ENCODE measurements around the gene ZNF385A.

The ZNF385A gene

DNA sequence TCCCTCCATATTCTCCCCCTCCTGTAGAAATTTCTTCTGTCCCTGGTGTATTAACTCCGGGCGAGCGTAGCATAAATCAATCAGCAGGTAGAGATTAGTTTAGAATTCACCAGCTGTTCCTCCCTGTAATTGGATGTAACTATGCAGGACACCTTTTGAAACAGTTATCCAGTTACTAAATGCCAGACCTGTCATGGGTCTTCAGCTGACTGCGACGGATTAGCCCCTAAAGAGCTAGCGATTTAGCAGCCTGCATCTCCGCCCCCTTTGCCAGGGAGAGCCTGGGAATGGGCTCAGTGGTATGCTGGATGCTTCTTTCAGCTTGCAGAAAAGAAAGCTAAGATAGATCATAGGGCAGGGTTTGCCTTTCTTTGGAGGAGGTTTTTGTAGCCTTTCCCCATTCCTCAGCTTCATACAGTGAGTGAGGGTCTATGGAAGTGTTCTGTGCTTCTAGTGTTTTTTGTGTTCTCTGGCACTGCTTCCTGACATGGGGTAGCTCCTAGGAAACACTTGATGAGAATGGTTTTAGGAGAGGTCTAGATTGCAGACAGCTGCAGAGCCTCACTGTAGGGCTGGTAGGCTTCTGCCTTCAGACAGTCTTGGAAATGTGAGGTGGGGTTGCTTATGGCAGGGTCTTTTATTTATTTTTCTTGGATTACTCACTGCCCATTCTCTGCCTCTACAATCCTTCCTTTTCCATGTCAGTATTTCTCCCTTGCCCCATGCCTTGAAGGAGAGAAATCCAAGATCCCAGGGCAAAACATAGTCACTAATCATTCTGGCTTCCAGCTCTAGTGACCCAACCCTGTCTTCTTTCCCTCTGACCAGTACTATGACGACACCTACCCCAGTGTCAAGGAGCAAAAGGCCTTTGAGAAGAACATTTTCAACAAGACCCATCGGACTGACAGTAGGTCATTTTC, 42.9 kb downstream of the ZNF385A start:
- CTCF ChIA-PET, result interaction anchor here (0.5 kb wide), 1 partner anchor 357 kb away, joined by 3 read pairs; the partner anchor contains the start of gene HOXC10
- DNase-seq (ENCODE audit: extremely low spot score), result no peak
- POLR2A ChIA-PET, result interaction anchor here (1.0 to 2.1 kb wide), 3 partner anchors 11 to 62 kb away, joined by 3 to 9 read pairs (median 3); partner anchors contain the start of genes CBX5 and HNRNPA1
- no peak for TF ChIP-seq TARDBP (IDR thresholded peaks at IDR 0.05)
- no peak for TF ChIP-seq ELF4 (IDR thresholded peaks at IDR 0.05)
- no peak for TF ChIP-seq SP1 (IDR thresholded peaks at IDR 0.05)
- no peak for TF ChIP-seq ZNF384 (IDR thresholded peaks at IDR 0.05)
- TF ChIP-seq FOXK2 (IDR thresholded peaks at IDR 0.05), result no peak
- TF ChIP-seq HDGF (IDR thresholded peaks at IDR 0.05; ENCODE audit: borderline replicate concordance), result no peak
- TF ChIP-seq, protein P1, sequence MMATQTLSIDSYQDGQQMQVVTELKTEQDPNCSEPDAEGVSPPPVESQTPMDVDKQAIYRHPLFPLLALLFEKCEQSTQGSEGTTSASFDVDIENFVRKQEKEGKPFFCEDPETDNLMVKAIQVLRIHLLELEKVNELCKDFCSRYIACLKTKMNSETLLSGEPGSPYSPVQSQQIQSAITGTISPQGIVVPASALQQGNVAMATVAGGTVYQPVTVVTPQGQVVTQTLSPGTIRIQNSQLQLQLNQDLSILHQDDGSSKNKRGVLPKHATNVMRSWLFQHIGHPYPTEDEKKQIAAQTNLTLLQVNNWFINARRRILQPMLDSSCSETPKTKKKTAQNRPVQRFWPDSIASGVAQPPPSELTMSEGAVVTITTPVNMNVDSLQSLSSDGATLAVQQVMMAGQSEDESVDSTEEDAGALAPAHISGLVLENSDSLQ (IDR thresholded peaks at IDR 0.05), result no peak
- TF ChIP-seq SUZ12 (IDR thresholded peaks at IDR 0.05), result no peak
- no peak for TF ChIP-seq FOXM1 (IDR thresholded peaks at IDR 0.05; ENCODE audit: borderline replicate concordance)
- no peak for TF ChIP-seq L3MBTL2 (conservative IDR thresholded peaks at IDR 0.05)
- no peak for TF ChIP-seq BHLHE40 (IDR thresholded peaks at IDR 0.05; ENCODE audit: borderline replicate concordance)
- TF ChIP-seq NFRKB (IDR thresholded peaks at IDR 0.05), result no peak
- TF ChIP-seq LEF1 (IDR thresholded peaks at IDR 0.05; ENCODE audit: borderline replicate concordance), result no peak

DNA sequence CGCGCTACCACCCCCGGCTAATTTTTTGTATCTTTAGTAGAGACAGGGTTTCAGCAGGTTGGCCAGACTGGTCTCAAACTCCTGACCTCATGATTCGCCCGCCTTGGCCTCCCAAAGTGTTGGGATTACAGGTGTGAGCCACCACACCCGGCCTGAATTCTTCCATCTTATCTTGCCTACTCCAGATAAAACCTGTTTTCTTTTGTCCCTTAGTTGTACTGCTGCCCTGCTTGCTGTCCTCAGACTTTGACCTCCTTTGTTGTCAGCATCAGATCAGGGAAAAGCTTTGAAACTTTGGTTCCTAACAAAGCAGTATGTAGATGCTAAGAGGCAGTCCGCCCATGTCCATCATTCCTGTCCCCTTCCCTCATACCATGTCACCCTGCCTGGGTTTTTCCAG, 43.7 kb downstream of the ZNF385A start:
- POLR2A ChIA-PET, result interaction anchor here (1.0 to 2.1 kb wide), 3 partner anchors 12 to 61 kb away, joined by 3 to 9 read pairs (median 3); partner anchors contain the start of genes CBX5 and HNRNPA1
- TF ChIP-seq BHLHE40 (IDR thresholded peaks at IDR 0.05; ENCODE audit: borderline replicate concordance), result no peak
- no peak for TF ChIP-seq ARNT (IDR thresholded peaks at IDR 0.05)
- no peak for TF ChIP-seq L3MBTL2 (conservative IDR thresholded peaks at IDR 0.05)
- DNase-seq (ENCODE audit: extremely low spot score), result no peak
- CTCF ChIA-PET, result no interaction called here

DNA sequence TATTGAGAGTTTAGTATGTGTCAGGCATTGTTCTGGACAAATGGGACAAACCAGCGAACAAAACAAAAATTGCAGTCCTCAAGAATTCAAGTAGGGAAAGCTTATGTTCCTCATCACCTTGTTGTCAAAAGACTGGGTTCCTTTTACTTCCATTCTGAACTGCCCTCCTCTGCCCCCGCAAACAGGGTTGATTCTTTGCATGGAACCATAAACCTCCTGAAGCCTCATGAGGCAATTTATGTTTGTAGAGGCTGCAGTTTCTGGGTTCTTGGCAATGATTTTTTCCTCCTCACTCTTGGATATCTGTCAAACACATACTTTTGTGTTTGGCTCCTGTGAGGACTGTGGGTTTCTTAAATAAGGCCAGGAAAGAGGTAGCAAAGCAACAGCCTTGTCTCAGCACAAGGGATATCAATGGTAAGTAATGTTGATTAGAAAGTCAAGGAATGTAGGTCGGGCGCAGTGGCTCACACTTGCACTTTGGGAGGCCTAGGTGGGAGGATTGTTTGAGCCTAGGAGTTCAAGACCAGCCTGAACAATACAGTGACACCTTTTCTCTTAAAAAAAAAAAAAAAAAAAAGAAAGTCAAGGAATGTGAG, 45.7 kb downstream of the ZNF385A start:
- no peak for TF ChIP-seq ZNF384 (IDR thresholded peaks at IDR 0.05)
- TF ChIP-seq FOXM1 (IDR thresholded peaks at IDR 0.05; ENCODE audit: borderline replicate concordance), result no peak
- no peak for TF ChIP-seq BHLHE40 (IDR thresholded peaks at IDR 0.05; ENCODE audit: borderline replicate concordance)
- TF ChIP-seq SP1 (IDR thresholded peaks at IDR 0.05), result no peak
- TF ChIP-seq, protein P1 (IDR thresholded peaks at IDR 0.05), result no peak
- no peak for TF ChIP-seq NFRKB (IDR thresholded peaks at IDR 0.05)
- TF ChIP-seq CTBP1 (IDR thresholded peaks at IDR 0.05; ENCODE audit: borderline replicate concordance), result no peak
- TF ChIP-seq SUZ12 (IDR thresholded peaks at IDR 0.05), result no peak
- no peak for TF ChIP-seq HDGF (IDR thresholded peaks at IDR 0.05; ENCODE audit: borderline replicate concordance)
- TF ChIP-seq FOXA1 (IDR thresholded peaks at IDR 0.05), result no peak
- no peak for TF ChIP-seq TARDBP (IDR thresholded peaks at IDR 0.05)
- no peak for TF ChIP-seq FOXK2 (IDR thresholded peaks at IDR 0.05)
- no peak for TF ChIP-seq ARNT (IDR thresholded peaks at IDR 0.05)
- no peak for TF ChIP-seq L3MBTL2 (conservative IDR thresholded peaks at IDR 0.05)
- TF ChIP-seq LEF1 (IDR thresholded peaks at IDR 0.05; ENCODE audit: borderline replicate concordance), result no peak
- no peak for TF ChIP-seq ELF4 (IDR thresholded peaks at IDR 0.05)
- POLR2A ChIA-PET, result no interaction called here
- CTCF ChIA-PET, result interaction anchor here (0.6 to 1.5 kb wide), 2 partner anchors 40 to 72 kb away, joined by 3 to 4 read pairs; no protein-coding TSS in a partner anchor
- no peak for DNase-seq (ENCODE audit: extremely low spot score)

DNA sequence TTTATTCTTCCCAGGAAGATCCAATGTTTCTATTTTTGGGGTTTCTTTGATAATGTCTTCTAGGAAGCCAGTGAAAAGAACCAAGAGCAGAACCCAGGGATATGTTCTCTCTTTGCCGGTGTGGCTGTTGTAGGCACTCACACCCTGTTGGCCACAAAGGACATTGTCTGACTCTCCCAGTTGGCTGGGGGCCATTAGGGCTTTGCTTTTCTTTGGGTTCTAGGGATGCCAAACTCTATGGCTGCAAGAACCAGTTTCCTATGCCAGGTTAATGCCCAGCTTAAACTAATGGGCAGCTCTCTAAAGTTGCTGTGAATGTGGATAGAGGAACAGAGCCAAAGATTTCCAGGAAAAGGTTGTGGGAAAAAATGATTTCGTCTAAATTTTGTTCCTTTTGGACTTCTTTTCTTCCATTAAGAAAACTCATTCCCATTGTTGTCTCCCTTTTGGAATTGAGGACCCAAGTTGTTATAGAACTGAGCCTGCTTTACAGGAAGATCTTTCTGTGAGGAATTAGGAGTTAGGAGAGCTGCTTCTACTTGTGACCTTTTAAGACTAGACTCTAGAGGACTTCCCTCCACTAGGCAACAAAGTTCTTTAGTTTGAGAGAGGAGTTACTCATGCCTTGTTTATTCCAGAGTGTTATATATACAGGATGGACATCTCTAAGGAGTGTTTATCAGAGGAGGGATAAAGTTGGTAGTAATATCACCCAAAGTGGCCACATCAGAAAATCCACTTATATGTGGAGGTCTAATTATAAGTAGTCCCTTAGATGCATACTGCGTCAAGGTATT, 46.5 kb downstream of the ZNF385A start:
- no peak for DNase-seq (ENCODE audit: extremely low spot score)
- TF ChIP-seq HDGF (IDR thresholded peaks at IDR 0.05; ENCODE audit: borderline replicate concordance), result no peak
- no peak for TF ChIP-seq L3MBTL2 (conservative IDR thresholded peaks at IDR 0.05)
- no peak for TF ChIP-seq LEF1 (IDR thresholded peaks at IDR 0.05; ENCODE audit: borderline replicate concordance)
- no peak for TF ChIP-seq BHLHE40 (IDR thresholded peaks at IDR 0.05; ENCODE audit: borderline replicate concordance)
- TF ChIP-seq CTBP1 (IDR thresholded peaks at IDR 0.05; ENCODE audit: borderline replicate concordance), result no peak
- no peak for TF ChIP-seq NFRKB (IDR thresholded peaks at IDR 0.05)
- TF ChIP-seq ELF4 (IDR thresholded peaks at IDR 0.05), result no peak
- TF ChIP-seq, protein P1 (IDR thresholded peaks at IDR 0.05), result no peak
- no peak for TF ChIP-seq TARDBP (IDR thresholded peaks at IDR 0.05)
- no peak for TF ChIP-seq FOXA1 (IDR thresholded peaks at IDR 0.05)
- TF ChIP-seq SP1 (IDR thresholded peaks at IDR 0.05), result no peak
- TF ChIP-seq ARNT (IDR thresholded peaks at IDR 0.05), result no peak
- TF ChIP-seq ZNF384 (IDR thresholded peaks at IDR 0.05), result no peak
- TF ChIP-seq SUZ12 (IDR thresholded peaks at IDR 0.05), result no peak
- no peak for TF ChIP-seq FOXK2 (IDR thresholded peaks at IDR 0.05)
- no peak for TF ChIP-seq FOXM1 (IDR thresholded peaks at IDR 0.05; ENCODE audit: borderline replicate concordance)
- CTCF ChIA-PET, result interaction anchor here (0.7 to 3.3 kb wide), 10 partner anchors 13 to 311 kb away, joined by 3 to 17 read pairs (median 9); partner anchors contain the start of gene COPZ1
- POLR2A ChIA-PET, result interaction anchor here (0.6 to 3.6 kb wide), 4 partner anchors 13 to 58 kb away, joined by 3 to 14 read pairs (median 6); partner anchors contain the start of genes CBX5, COPZ1 and HNRNPA1

Data from HEK293T (cell line).